ENCODE results near the gene IFT43.

The IFT43 gene

DNA sequence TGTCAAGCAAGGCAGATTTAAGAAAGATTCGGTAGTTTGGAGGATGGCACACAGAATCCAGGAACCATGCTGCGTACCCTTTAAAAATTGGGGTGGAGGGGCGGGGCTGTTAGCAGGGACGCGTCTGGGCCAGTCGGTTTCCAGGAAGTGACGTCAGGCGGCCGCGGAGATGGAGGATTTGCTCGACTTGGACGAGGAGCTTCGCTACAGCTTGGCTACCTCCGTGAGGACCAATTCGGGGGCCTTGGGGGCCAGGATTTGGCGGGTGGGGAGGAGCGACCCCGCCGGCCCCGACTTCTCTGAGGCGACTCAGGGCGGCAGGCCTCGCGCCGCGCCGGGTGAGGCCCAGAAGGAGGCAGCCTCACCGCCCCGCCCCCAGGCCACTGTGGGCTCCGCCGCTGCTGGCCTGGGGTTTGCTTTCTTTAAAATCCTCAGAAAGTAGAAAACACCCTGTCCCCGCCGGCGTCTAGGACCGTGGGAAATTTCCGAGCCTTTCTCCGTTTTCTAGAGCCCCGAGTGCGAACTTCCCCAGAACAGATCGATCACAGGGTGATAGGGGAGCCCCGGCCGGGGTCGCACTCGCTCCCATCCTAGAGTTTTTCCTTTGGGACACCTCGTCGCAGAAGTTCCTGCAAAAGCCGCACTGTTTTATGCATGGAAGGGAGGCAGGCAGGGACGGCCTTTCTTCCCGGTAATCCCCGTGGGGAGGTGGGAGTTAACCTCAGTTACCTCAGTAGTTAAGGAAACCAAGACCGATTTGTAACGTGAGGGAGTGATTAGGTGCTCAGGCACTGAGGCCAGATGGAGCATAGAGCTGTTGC, at the start of gene IFT43:
IFT43 (plus strand) TSS at position 146 of the 821 bp plus-strand sequence; CDS start at position 170, 24 bp downstream.
- DNase-seq: peak; percentile 71

DNA sequence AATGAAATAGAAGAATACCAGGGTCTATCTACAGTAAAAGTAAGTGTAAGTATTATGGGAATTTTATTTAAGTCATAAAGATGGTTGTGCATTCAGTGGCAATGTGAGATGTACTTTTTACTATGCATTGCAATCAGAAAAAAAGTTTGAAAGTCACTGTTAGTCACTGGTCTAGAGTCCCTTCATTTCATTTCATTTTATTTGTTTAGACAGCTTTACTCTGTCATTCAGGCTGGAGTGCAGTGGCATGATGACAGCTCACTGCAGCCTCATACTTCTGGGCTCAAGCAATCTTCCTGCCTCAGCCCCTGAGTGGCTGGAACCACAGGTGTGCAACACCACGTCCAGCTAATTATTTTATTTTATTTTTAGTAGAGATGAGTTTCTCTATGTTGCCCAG, 46.4 kb upstream of the IFT43 start:
- DNase-seq: no peak

DNA sequence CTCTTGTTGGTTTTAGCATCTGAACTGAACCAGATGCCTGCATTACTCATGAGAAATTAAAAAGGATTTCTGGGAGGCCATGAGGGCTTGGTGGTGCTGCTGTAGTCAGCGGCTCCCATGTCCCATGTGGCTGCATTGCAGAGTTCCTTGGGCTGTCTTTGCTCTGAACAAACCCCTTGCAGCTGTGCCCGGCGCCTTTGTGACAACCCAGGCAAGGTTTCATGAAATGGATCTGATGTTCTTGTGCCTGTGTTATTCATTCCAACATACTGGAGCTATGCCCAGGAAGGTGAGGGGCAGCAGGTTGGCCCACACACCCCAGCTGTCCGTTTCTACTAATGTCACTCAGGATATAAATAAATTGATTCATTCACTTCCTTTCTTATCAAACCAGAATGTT, 44.5 kb upstream of the IFT43 start:
- DNase-seq: no peak

DNA sequence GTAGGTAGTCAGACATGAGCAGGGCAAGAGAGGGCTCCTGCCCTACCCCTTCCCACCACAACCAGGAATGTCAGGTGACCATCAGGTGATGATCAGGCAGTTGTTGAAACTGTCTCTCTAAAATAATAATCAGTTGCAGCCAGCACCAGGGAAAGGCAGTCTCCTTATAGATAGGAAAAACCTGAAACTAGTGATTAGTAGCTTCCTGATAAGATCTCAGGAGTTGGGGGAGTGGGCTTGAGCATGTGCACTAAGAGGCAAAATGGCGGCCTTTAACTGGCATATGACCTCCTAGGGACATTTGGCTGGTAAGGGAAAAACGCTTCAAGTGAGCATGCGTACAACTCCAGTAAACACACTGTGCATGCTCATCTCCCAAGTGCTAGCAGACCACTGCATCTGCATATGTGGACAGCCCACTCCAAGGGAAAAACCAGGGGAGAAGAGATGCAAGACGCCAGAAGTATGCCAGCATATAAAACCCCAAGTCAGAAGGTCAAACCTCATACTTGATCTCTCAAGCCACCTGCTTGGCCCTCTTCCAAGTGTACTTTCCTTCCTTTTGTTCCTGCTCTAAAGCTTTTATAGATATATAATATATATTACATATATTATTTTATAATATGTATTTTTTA, 40.8 kb upstream of the IFT43 start:
- no peak for DNase-seq

DNA sequence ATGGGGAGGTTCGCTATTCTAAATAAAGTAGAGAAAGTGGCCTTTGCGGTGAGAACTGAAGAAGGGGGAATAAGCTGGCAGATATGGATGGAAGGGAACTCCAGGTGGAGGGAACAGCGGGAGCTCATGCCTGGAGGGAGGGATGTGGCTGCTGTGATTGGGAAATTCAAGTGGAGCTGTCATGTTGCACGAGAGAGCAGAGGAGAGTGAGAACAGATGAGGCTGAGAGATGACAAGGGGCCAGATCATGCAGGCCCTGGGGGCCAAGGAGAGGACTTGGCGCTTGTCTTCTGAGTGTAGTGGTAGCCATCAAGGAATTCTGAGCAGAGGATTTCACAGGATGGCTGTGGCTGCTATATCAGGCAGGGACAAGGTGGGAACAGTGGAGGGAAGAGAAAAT, 38.8 kb upstream of the IFT43 start:
- DNase-seq: no peak

DNA sequence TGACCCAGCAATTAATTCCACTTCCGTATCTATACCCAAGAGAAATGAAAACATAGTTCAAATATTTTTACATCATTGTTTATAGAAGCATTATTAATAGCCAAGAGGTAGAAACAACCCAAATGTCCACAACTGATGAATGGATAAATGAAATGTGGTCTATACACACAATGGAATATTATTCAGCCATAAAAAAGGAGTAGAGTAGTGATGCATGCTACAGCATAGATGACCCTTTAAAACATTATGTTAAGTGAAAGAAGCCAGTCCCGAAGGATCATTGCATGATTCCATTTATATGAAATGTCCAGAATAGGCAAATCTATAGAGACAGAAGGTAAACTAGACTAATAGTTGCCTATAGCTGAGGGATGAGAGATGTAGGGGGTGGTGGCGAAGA, 33.1 kb upstream of the IFT43 start:
- no peak for DNase-seq

DNA sequence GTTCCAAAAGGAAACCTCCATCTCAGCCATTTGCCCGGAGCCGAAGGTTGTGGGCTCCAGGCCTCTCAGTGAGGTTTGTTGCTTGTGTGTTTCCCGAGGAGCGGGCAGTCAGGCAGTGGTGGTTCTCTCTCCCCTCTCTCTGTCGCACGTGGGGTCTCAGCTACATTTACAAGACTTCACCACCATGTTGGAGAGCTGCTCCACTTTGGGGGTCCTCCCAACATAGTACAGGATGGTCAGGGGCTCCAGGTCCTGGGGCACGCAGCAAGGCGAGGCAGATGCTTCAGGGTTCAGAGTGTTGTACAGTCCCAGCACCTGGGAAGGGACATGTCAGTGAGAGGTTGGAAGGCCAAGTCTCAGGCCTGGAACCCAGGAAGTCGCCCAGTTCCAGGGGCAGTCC, 26.5 kb upstream of the IFT43 start:
- DNase-seq: no peak

DNA sequence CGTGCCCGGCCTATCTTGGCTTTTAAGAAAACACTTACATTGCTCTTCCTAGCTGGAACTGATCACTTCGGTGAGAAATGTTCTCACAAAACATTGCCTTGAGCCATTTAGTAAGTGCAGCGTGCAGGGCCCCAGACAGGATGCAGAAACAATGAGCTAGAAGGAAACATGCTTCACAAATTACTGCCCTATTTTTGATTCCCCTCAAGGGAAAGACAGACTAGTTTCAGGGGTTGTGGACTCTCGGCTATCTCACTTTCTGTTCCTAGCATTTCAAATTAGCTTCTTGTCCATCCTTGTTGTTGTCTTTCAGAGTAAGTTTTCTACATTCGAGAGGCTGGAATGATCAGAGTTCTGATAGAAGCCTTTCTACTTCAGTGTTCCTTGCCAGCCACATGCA, 25.3 kb upstream of the IFT43 start:
- DNase-seq: no peak

DNA sequence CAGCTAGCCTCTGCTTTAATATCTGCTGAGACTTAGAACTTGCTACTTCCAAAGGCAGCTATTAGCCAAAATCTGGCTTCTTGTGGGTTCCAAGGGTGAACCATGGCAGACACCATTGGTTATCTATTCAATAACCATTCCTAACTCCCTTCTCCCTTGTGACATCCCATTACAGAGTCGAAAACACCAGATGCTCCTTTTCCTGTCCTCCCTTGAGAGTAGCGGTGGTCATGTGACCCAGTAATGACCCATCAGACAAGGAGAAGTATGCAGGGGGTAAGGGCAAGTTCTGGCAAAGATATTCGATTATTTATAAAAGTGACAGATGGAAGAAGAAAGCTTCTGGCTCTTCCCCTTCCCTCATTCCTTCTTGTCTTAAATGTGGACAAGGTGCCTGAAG, 23.9 kb upstream of the IFT43 start:
- no peak for DNase-seq

DNA sequence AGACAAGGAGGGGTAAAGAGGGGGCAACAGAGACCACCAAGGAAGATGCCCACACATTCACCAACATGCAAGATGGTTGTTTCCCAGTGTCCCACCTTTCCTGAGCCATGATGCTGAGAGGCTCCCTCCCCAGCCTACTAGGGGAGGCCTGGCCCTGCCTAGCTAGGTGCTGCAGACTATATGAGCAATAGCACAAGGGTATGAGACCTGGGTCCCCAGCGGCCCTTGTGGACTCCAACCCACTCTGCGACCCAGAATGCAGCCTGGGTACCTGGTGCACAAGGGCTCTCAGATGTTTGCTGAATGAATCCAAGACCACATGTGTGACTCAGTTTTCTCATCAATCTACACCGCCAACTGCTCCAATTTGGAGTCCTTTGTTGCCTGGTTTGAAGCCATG, 17.7 kb upstream of the IFT43 start:
- DNase-seq: no peak

DNA sequence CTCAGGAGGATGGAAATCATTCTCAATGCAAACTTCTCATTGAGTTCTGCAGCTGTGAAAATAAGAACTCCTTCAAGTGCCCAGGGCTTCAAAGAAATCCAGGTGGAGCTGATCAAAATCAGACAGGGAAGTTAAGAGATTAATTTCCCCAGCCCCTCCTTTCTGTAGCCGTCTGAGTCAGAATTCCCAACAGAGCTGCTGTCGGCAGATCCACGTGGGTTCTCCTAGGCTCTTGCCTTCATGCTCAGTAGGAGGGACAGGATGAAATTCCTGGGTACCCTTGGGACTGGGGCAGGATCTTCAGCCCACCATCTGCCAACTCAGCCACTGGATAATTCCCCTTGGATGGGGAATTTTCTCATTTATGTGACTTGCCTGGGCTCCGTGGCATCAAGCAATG, 17.1 kb upstream of the IFT43 start:
- DNase-seq: no peak

DNA sequence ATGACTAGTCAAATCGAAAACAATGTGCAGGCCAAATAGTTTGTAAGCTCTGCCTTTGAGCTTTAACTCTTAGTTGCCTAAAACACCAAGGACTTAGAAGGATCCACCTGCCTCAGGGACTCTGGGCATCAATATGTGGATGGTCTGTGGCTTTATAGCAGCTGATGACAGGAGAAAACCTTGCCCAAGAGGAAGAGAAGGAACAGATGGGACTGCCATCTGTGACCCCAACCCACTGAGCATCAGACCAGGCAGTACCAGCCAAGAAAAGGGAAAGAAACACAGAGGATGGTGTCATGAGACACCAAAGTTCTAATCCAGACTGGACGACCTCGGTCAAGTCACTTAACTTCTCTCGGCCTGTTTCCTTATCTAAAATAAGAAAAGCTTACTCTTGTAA, 16.4 kb upstream of the IFT43 start:
- DNase-seq: no peak

DNA sequence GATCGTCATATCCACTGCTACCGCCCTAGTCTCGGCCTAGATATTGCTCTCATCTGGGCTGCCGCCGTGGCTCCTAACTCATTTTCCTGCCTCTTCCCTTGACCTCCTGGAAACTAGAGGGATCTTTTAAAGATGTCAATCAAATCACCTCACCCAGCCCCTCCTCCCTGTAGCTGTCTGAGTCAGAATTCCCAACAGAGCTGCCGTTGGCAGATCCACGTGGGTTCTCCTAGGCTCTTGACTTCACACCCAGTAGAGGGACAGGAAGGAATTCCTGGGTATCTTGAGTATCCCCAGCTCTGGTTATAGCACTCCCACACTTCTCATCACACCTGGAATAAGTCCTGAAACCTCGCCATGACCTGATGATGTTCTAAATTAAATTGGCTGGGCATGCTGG, 15.7 kb upstream of the IFT43 start:
- no peak for DNase-seq

DNA sequence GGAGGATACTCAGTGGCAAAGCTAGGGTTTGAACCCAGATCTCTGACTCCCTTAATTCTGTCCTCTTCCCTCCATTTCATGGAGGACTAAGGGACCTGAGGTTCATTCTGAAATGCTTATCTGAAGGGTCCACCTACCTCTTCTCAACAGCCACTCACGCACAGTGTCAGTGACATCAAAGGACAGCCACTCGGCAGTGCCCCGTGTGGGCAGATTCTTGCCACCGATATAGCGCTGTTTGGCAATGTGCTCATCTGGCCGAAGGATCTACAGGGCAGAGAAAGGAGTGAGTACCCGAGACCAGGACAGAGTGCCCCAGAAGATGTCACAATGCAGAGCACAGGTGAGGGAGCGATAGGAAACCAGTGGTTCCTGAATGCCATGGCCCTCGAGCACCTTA, 14.6 kb upstream of the IFT43 start:
- no peak for DNase-seq

DNA sequence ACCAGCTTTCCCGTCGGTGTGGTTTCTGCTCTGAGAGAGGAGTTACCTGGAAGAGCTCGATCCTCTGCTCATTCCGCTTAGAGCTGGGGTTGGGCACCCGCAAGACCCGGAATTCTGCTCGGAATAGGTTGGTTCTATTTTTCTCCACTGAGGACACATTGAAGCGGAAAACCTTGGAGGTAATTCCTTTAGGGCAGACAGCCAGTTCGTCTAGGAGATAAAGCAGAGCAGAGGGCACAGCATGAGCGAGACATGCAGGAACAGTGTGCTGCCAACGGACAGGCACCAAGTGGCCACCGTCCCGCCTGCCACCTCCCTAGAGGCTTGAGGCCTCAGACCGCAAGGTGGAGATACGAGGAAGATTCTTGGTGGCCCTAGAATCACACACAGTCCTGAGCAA, 14.1 kb upstream of the IFT43 start:
- DNase-seq: no peak

DNA sequence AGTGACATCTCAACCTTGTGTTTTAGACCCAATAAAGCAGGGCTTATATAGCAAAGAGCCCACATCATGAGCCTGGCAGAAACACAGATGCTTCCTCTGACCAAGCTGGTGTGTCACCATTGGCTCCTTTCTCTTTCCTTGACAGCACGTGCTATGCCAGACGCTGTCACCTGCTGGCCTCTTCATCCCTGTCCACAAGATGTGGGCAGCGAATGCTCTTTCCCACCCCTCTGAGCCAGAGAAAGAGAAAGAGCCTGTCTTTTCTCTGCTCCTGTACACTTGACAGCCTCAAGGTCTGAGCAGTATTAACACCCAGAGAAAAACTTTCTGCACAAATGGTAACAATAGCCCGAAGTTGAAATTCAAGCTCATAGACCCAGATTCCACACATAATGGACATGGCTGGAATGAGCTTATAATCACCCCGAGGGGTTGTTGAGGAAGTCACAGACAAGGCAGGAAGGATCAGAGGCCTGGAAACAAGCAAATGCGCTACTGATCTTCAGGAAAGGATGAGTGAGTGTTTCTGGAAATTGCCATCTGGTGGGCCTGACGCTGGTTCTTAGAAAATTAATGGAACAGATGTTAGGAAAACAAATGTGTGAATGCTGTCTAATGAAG, 12.7 kb upstream of the IFT43 start:
- DNase-seq: no peak

DNA sequence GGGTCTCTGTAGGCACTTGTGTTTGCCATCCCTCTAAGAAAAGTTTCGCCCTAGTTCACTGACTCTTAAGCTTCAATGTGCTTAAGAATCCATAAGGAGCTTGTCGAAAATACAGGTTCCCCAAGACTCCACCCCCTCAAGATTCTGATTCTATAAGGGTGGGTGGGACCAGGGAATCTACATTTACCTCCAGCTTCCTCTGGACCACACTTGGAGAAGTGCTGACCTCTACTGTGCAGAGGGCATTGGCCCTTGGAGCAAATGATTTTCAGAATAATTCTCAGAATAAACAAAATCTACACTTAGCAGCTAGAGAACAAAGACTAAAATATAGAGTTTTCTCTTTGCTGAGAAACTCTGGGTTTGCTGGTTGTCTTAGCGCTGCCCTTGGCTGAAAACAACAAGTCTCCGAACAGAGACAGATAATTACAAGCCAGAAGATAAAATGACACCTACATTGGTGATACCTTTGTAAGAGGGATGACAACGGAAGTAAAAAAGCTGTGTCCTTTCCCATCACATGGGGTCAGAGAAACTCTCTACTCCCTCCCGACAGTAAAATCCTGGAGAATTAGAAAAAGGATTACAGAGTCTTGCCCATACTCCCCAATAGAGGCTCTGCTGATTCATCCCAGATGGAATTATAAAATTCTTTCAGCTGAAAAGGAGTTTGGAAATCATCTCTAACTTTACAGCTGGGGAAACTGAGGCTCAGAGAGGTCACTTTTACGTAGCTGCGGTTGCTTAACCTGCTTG, 8.6 kb upstream of the IFT43 start:
- no peak for DNase-seq

DNA sequence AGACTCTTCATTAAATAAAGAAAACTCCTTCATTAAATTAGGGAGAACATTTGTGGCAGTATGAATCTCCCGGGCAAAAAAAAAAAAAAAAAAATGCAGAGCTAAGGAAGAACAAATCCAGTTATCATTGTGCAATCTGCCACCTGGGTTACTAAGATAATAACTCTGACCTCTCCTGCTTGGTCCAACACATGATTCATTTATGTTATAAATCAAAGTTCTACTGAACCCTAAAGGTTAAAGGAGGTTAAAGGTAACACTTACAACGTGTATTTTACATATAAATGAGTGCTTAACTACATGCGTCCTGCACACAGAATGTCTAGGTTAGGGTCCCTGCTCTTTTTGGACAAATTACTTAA, 8.0 kb upstream of the IFT43 start:
- no peak for DNase-seq

DNA sequence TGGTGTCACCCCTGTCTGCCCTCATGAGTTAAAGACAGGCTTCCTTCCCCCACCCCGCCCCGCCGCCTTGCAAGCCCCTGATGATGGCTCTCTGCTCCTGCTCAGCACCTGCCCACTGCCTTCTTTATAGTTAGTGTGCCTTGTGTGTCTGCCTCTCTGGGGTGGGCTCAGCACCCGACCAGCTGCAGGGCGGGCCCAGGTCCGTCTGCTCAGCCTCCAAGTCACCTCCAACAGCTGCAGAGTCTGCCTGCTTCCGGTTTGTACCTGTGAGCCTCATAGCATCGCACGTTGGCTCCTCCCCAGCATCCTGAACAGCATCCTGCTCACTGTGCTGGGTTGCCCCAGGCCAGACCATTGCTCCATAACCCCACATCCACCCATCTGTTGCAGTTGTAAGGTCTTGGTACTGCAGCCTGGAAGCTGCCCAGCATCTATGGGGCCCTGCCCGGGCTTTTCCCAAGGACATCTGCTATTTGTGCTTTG, 7.3 kb upstream of the IFT43 start:
- no peak for DNase-seq

DNA sequence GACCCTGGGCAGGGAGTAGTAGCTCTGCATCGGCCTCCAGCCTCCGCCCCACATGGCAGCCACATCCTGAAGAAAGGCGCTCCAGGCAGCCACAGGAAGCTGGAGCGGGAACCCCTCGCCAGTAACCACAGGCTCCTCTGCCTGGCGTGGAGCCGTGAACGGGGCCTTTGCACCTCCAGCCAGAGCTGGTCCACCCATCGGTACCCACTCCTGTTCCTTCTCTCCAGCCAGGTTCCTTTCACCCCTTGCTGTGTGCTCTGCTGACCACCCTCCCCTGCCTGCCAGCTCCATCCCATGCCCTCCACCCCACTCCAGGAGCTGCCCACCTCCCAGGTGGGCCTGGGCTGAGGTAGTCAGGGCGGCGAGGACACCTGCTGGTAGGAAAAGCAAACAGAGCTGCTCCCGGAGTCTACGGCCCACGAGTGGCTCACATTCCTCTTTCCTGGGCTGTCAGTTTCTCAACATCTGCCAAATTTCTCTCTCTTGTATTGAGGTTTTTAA, 6.4 kb upstream of the IFT43 start:
- no peak for DNase-seq

DNA sequence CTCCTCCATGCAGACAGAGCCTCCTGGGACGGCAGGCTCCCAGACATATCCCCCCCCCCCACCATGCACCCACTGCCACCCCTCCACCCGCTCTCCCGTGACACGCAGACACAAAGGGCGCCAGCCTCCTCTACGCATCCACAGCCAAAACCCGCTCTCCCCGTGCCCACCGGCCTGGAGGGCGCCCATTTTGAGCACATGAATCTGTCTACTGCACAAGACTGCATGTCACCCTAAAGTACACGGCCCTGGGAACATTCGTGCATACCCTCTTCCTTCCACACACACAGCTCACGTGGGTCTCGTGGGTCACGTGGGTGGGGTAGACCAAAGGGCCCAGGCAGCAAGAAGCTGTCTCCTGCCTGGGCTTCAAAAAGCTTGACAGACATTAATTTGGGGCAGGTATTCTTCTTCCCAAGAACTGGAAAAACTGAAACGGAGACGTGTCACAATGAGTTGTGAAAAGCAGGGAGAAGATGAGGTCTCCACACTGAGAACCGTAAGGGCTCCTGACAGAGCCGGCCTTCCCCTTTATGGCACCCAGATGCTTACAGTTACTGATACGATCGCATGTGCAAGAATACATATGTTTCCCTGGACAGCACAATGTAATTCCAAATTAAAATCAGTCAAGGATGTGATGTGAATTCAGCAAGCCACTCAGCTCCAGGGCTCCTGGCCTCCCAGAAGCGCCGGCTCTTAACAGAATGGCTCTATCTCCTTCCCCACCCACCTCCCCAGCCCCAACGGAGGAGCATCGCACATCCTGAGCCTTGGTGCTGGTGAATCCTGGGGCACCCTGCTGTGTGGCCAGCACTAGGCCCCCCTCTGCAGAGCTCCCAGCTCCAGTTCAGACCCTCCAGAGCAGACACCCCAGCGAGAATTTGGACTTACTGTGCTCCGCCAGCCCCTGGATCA, 5.7 kb upstream of the IFT43 start:
- no peak for DNase-seq

DNA sequence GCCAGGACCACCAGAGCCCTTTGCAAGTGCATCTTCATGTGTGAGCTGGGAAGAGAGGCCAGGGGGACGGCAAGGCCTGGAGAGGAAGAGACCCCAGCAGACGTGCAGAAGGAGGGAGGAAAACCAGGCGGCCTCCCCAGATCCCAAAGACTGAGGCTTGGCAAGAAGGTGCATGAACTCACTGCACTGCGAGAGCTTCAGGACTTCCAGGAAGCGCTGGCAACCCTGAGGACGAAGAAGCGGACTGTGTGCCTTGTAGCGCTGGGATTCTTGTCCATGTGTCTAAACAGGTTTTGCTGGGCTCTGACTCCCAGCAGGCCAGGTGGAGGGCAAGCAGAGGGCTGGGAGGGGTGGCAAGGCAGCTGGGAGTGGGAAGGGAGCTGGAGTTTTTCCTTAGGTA, 4.7 kb upstream of the IFT43 start:
- DNase-seq: no peak
